DMS 273 (cell line): ENCODE measurements around the gene KHNYN.
A peak's percentile ranks its signal among the peaks of the same experiment; 100 is the strongest.

Experiments
- DNase-seq: peaks from one replicate; lab custom pipeline; 2025; ENCODE audit not compliant: unreplicated experiment; lab: John Stamatoyannopoulos, UW

Gene KHNYN

DNA sequence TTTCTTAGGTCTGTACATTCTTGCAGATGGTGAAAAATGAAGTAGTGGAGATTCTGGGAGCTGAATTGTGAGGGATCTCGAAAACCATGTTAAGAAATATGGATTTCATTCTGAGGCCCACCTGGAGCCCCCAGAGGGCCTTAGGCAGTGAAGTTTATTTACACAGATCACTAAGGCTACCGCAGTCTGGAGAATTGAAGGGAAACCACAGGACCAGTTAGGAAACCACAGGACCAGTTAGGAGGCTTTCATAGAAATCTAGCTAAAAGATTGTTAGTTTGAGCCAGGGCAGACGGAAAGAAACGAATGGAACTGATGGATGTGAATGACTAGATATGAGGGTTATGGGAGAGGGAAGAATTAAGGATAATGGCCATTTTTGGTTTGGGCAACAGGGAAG, 7.5 kb upstream of the KHNYN start:
- DNase-seq, result no peak

DNA sequence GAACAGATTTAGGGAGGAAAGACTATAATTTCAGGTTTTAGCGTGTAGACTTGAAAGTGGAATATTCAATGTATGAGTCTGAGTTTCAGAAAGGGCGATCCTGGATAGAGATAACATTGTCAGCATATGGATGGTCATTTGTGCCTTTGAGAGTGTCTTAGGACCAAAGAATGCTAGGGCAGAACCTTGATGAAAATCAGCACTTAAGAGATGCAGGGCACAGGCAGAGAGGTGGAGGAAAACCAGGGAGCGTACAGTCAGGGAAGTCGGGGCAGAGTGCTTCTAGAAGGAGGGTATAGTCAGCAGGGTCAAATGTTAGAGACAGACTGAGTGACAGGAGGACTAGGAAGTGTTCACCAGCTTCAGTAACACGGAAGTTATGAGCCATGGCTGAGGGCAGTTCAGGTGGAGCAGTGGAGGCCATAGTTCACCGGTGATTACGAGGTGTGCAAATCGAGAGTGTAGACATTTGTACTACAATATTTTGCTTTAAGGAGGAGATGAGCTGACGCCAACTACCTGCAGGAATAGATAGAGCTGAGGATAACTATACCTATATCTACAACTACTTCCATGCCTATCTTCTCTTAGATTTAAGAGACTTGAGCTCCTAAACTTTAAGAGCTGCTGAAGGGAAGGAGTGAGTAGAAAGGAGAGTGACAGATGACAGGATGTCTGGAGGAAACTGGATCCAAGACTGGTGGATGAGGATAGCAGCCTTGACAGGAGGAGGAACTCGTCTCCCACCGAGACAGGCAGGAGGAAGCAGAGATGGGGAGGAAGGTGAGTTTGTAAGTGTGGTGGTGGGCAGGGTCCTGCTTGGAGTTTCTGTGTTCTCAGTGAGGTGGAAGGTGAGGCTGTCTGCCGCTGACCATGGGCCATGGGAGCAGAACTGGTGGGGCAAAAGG, 6.8 kb upstream of the KHNYN start:
- DNase-seq, result no peak

GRCh38 chr14:24425704-24426103, 4.0 kb upstream of the KHNYN start:
- DNase-seq, result peak; percentile 51

GRCh38 chr14:24426150-24426911, 3.4 kb upstream of the KHNYN start:
- DNase-seq, result no peak

- peak; percentile 58 for DNase-seq
These were observed 2.7 kb upstream of the KHNYN start for GRCh38 chr14:24426912-24427536.

- DNase-seq, result no peak
These were observed 1.9 kb upstream of the KHNYN start for GRCh38 chr14:24427537-24428508.

DNA sequence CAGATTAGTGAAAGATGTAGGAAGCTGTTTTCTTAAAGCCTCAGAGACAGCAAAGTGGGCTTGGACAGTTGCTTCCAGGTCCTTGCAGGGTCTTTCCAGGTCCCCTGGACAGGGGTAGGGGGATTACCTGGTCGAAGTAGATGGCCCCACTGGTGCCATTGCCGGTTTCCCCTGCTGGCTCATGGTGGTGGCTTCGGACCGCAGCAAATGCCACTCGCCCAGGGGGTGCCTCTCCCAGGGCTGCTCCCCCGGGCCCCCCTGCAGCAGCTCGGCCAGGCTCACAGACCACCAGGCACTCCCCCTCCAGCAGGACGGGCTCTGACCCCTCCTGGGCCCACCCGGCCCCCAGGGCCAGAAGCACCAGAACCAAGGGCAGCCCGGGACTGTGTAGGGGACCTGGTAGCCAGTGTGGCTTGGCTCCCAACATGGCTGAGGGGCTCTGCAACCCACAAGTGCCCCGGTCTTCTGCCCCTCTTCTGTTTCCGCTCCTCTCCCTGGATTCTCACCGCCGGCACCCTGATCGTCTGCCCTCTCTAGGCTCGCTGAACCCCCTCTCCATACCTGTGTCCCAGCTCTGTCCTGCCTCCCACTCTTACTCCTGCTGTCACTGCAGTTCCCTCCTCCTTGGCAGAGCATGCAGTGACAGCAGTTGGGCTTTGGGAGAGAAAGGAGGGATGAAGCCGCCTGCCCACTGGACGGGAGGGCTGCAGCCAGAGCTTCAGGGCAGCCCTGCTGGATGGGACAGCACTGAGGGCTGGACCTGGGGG, 943 bp upstream of the KHNYN start:
- peak; percentile 38 for DNase-seq

- DNase-seq, result peak; percentile 81
These were observed 458 bp downstream of the KHNYN start for GRCh38 chr14:24430143-24430681.

- DNase-seq, result no peak
These were observed 1.2 kb downstream of the KHNYN start for GRCh38 chr14:24430682-24431568.

DNA sequence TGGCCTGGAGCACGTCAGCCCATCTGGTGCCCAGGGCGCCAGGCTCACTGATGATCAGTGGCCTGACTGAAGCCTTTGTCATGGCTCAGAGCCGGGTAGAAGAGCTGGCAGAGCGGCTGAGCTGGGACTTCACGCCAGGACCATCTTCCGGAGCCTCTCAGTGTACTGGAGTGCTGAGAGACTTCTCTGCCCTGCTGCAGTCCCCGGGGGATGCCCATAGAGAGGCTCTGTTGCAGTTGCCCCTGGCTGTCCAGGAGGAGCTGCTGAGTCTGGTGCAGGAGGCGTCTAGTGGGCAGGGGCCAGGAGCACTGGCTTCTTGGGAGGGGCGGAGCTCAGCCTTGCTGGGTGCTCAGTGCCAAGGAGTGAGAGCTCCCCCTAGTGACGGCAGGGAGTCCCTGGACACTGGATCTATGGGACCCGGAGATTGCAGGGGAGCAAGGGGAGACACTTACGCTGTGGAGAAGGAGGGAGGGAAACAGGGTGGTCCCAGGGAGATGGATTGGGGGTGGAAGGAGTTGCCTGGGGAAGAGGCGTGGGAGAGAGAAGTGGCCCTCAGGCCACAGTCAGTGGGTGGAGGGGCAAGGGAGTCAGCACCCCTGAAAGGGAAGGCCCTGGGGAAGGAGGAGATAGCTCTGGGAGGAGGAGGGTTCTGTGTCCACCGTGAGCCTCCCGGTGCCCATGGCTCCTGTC, 2.0 kb downstream of the KHNYN start:
- DNase-seq, result peak; percentile 97

DNA sequence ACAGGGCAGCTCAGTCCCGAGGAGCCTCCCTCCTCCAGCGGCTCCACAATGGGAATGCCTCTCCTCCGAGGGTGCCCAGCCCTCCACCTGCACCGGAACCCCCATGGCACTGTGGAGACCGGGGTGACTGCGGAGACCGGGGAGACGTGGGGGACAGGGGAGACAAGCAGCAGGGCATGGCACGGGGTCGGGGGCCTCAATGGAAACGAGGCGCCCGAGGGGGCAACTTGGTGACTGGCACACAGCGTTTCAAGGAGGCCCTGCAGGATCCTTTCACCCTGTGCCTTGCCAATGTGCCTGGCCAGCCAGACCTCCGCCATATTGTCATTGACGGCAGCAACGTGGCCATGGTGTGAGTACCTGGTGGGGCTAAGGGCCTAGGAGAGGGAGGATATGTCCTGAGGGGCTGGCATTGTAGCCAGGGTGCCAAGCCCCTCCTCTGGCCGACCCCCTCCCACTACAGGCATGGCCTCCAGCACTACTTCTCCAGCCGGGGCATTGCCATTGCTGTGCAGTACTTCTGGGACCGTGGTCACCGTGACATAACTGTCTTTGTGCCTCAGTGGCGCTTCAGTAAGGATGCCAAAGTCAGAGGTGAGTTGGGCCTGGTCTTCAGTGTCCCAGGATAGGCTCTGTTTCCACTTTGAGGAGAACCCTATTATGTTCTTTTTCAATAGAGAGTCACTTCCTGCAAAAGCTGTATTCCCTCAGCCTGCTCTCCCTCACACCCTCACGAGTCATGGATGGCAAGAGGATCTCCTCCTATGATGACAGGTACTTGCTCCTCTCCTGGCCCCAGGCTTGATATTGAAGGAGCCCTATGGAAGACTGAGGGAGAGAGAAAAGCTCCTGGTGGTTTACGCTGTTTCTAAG, 2.7 kb downstream of the KHNYN start:
- no peak for DNase-seq

DNA sequence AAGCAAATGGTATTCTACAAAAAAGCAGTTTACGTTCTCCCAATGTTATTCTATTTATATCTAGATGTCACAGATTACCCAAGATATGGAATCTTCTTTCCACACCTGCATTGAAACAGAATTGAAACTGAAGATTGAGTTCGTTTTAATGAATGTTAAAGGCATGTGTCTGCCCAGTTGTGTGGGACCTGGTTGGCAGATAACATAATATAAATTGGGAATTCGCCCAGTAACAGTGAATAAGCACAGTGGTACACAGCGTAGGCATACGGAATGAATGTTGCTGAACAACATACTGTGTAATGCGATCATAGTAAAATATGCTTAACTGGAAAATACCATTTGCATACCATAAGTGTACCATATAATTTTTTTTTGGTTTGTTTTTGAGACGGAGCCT, 4.3 kb downstream of the KHNYN start:
- no peak for DNase-seq

DNA sequence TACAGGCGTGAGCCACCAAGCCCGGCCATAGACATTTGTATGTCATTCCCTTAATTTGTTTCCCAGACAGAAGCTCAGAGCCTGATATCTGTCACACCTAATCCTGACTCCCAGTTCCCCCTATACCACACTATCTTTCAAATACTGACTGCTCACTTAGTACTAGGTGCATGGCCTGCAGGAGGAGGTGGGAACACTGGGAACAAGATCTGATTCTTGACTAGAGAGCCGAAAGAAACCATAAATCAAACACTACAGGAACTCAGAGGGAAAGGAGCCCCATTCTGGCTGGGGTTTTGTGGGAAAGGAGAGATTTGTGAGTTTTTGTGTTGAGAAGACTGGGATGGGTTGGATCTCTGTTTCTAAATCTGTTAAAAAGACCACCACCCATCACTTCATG, 4.9 kb downstream of the KHNYN start:
- DNase-seq, result no peak

DNA sequence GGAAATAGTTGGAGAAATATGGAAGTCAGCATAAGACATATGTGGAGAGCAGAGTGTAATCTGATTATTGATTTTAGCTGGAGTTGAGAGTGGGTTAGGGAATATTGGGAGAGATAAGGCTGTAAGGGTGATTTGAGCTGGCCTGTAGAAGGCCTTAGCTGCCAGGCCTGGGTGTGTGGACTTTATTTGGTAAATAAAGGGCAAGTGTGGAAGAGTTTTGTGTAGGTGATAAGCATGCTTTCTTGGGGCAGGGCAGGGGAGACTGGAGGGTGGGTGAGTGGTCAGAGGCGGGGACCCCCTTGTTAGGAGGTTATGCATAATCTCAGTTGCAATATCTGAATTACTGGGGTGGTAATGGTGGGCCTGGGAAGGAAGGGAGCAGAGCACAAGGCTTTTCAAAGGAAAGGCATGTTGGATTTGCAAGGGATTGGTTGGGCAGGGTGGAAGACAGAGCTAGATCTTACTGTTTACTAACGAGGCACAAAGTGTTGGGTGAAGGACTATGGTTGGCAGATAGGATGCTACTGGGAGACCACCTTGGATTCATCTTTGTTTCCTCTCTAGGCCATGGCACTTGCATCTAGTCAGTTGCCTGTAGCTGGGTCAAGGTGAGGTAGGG, 5.5 kb downstream of the KHNYN start:
- DNase-seq, result no peak

DNA sequence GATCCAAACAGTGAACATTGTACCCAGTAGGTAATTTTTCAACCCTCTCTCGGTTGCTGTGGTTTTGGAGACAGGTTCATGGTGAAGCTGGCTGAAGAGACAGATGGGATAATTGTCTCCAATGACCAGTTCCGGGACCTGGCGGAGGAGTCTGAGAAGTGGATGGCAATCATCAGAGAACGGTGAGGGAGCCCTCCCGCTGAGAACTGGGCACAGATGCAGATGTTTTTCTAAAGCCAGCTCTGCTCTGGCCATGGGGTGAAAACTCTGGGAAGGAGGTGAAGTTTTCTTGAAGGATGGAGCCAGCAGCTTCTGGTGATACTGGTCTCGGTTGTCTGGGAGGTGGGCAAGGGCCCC, 6.2 kb downstream of the KHNYN start:
- no peak for DNase-seq

- peak; percentile 80 for DNase-seq
These were observed 6.7 kb downstream of the KHNYN start for GRCh38 chr14:24436355-24437019.
